KMS-11 (cell line): ENCODE measurements around the gene RANBP10.

ENCODE experiments used
- H2AFZ ChIP-seq: fragments of 200-600 bp; sonication (generic); 2 replicates; pipeline ENCODE4 v1.6.1; 2016; ENCODE audit warnings: antibody characterized with exemption, mixed run types, low read depth
- H3K27ac ChIP-seq: fragments of 200-600 bp; sonication (generic); 2 replicates; pipeline ENCODE4 v1.6.1; 2016; ENCODE audit warnings: mild to moderate bottlenecking, mixed run types
- H3K27me3 ChIP-seq: fragments of 200-600 bp; sonication (generic); 2 replicates; pipeline ENCODE4 v1.6.1; 2017; ENCODE audit warnings: mild to moderate bottlenecking, low read depth, mixed run types, moderate library complexity; ENCODE audit not compliant: insufficient read depth
- H3K36me3 ChIP-seq: fragments of 200-600 bp; sonication (generic); 2 replicates; pipeline ENCODE4 v1.6.1; 2017; ENCODE audit warnings: mild to moderate bottlenecking, mixed run types; ENCODE audit not compliant: insufficient read depth
- H3K4me1 ChIP-seq: fragments of 200-600 bp; sonication (generic); 2 replicates; pipeline ENCODE4 v1.6.1; 2016; ENCODE audit warnings: mild to moderate bottlenecking, low read depth, mixed run types; ENCODE audit not compliant: poor library complexity, severe bottlenecking
- H3K4me2 ChIP-seq: fragments of 200-600 bp; sonication (generic); 2 replicates; pipeline ENCODE4 v1.7.0; 2016; ENCODE audit warnings: mild to moderate bottlenecking, mixed run types
- H3K4me3 ChIP-seq: fragments of 200-600 bp; sonication (generic); IDR thresholded peaks from 2 replicates; pipeline ENCODE4 v1.6.1; 2017; ENCODE audit warnings: low read depth, low read length, mixed read lengths; ENCODE audit not compliant: insufficient read depth
- H3K79me2 ChIP-seq: fragments of 200-600 bp; sonication (generic); 2 replicates; pipeline ENCODE4 v1.6.1; 2016; ENCODE audit warnings: low read depth, mixed run types; ENCODE audit not compliant: insufficient read depth
- H3K9ac ChIP-seq: fragments of 200-600 bp; sonication (generic); 2 replicates; pipeline ENCODE4 v1.6.1; 2016; ENCODE audit warnings: mild to moderate bottlenecking, mixed run types
- H4K20me1 ChIP-seq: fragments of 200-600 bp; sonication (generic); 2 replicates; pipeline ENCODE4 v1.6.1; 2016; ENCODE audit warnings: mild to moderate bottlenecking, mixed run types; ENCODE audit not compliant: insufficient read depth
- TF ChIP-seq, protein P1 (sequence below): fragments of 200-600 bp; sonication (generic); conservative IDR thresholded peaks from 2 replicates; pipeline ENCODE4 v1.6.1; 2017; ENCODE audit warnings: low read depth, mild to moderate bottlenecking, antibody characterized with exemption, low read length, moderate library complexity, mixed read lengths

Gene RANBP10

DNA sequence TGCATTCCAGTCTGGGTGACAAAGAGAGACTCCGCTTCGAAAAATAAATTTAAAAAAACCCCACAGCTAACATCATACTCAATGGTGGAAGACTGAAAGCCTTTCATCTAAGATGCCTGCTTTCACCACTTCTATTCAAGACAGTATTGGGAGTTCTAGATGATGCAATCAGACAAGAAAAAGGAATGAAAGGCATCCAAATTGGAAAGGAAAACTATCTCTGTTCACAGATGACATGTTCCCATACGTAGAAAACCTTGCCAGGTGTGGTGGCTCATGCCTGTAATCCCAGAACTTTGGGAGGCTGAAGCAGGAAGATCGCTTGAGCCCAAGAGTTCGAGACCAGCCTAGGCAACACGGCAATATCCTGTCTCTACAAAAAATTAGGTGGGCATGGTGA is 31.1 kb downstream of the RANBP10 start:
- no peaks in the 10 kb centered on the region for H3K36me3 ChIP-seq
- TF ChIP-seq, protein P1, sequence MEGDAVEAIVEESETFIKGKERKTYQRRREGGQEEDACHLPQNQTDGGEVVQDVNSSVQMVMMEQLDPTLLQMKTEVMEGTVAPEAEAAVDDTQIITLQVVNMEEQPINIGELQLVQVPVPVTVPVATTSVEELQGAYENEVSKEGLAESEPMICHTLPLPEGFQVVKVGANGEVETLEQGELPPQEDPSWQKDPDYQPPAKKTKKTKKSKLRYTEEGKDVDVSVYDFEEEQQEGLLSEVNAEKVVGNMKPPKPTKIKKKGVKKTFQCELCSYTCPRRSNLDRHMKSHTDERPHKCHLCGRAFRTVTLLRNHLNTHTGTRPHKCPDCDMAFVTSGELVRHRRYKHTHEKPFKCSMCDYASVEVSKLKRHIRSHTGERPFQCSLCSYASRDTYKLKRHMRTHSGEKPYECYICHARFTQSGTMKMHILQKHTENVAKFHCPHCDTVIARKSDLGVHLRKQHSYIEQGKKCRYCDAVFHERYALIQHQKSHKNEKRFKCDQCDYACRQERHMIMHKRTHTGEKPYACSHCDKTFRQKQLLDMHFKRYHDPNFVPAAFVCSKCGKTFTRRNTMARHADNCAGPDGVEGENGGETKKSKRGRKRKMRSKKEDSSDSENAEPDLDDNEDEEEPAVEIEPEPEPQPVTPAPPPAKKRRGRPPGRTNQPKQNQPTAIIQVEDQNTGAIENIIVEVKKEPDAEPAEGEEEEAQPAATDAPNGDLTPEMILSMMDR, result no peak
- H3K9ac ChIP-seq, result no peak overlapping the region
- H3K79me2 ChIP-seq, result no peaks in the 10 kb centered on the region; the same call in 1 of the 2 replicates
- H2AFZ ChIP-seq, result no peak overlapping the region
- H4K20me1 ChIP-seq, result no peaks in the 10 kb centered on the region
- H3K4me2 ChIP-seq, result no peak overlapping the region
- no peak overlapping the region for H3K27ac ChIP-seq
- H3K27me3 ChIP-seq, result no peaks in the 10 kb centered on the region
- H3K4me3 ChIP-seq, result no peak overlapping the region
- peaks cover 11% of the 10 kb centered on the region for H3K4me1 ChIP-seq

DNA sequence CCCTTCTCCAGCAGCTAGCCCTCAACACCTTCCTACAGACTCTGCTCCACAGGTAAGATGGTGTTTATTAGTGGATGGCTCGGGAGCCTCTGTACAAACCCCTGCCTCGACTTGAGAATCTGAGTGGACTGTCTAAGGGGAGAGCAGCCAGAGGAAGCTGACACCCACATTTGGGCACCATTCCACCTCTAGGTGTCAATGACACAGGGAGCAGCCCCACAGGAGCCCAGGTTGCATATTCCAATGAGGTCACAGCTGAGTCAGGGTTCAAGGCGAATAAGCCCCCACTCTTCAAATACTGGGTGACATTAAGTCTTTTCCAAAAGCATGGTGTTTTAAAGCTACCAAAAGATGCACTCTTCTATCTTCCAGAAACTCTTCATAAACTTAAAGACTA is 31.9 kb downstream of the RANBP10 start:
- H3K4me3 ChIP-seq, result no peak overlapping the region
- no peak overlapping the region for H3K4me2 ChIP-seq
- H3K79me2 ChIP-seq, result no peaks in the 10 kb centered on the region; the same call in 1 of the 2 replicates
- H2AFZ ChIP-seq, result no peak overlapping the region
- no peaks in the 10 kb centered on the region for H3K27me3 ChIP-seq
- TF ChIP-seq, protein P1, result no peak
- no peaks in the 10 kb centered on the region for H4K20me1 ChIP-seq
- H3K9ac ChIP-seq, result no peak overlapping the region
- H3K4me1 ChIP-seq, result peaks cover 2% of the 10 kb centered on the region
- no peaks in the 10 kb centered on the region for H3K36me3 ChIP-seq
- no peak overlapping the region for H3K27ac ChIP-seq

DNA sequence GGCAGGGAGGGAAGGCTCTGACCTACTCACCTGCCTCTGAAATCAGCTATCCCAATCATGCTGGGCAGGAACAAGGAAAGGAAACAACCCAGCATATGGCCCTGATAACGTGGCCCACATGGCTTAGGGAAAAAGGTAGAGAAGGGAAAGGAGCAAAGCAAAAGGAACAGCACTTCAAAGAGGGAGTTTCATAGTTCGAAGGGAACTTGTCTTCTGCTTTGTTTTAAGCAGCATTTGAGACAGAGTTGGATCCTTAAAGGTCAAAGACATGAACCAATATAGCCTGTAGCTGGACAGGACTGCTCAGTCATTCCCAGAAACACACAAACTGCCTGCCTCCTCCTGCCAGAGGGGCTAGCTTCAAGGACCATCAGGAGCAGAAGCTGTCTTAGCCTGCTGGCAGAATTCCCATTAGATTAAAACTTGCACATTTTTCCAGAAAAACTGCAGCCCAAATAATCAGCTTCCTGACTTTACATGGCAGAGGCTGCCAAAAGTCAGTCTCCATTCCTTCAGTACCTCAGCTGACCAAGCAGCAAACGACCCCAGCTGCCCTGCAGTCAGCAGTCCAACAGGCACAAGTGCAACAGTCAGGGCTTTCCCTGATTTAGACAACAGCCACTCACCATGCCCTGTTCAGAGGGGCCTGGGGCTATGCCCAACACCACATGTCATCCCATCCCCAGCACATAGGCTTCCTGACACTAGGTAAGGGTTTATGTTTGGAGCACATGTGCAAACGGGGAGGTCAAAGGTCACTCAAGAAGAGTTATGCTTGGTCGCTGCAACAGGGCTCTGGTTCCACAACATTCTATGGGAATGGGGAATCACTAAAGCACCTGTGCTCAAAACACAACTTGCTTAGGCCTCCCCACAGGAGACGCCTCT is 32.5 kb downstream of the RANBP10 start:
- Histone ChIP-seq H4K20me1 (no peaks in the 10 kb centered on the region), H3K4me2 (no peak overlapping the region), H3K4me3 (no peak overlapping the region), H2AFZ (no peak overlapping the region), H3K9ac (no peak overlapping the region), H3K79me2 (no peaks in the 10 kb centered on the region; the same call in 1 of the 2 replicates), H3K27ac (no peak overlapping the region), H3K27me3 (no peaks in the 10 kb centered on the region), H3K4me1 (no peaks in the 10 kb centered on the region), H3K36me3 (no peaks in the 10 kb centered on the region)
- TF ChIP-seq, protein P1, result no peak

DNA sequence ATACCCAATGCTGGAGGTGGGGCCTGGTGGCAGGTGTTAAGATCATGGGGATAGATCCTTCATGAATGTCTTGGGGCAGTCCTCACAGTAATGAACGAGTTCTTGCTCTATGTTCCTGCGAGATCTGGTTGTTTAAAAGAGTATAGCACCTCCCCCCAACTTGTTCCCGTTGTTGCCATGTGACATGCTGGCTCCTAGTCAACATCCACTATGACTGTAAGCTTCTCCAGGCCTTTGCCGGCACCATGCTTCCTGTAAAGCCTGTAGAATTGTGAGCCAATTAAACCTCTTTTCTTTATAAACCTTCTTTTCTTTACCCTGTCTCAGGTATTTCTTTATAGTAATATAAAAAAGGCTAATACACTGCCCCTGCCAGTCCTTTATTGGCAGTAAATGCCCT is 33.3 kb downstream of the RANBP10 start:
- Histone ChIP-seq H2AFZ (no peak overlapping the region), H3K9ac (no peak overlapping the region), H4K20me1 (no peaks in the 10 kb centered on the region), H3K79me2 (no peaks in the 10 kb centered on the region; the same call in 1 of the 2 replicates), H3K36me3 (no peaks in the 10 kb centered on the region), H3K27ac (no peak overlapping the region), H3K4me3 (no peak overlapping the region), H3K27me3 (no peaks in the 10 kb centered on the region), H3K4me1 (no peaks in the 10 kb centered on the region), H3K4me2 (no peak overlapping the region)
- TF ChIP-seq, protein P1, result no peak
